Epithelial cell of proximal tubule (primary cell): ENCODE data around the gene UTP20. TPM values are rescaled to one million over a fixed set of nuclear protein-coding genes. Genes with fewer than 3 reads are reported as not detected.
A peak's percentile ranks its signal among the peaks of the same experiment; 100 is the strongest.

Experiments used
- DNase-seq: peaks from one replicate; pipeline ENCODE4 v3.0.0-alpha.2; 2011; ENCODE audit warnings: low read depth
- H3K4me3 ChIP-seq: 2 replicates; pipeline ENCODE4 v1.5.1; 2011; ENCODE audit warnings: low read depth, mild to moderate bottlenecking, low read length
- CTCF ChIP-seq: conservative IDR thresholded peaks from 2 replicates; pipeline ENCODE4 v1.5.1; 2012; ENCODE audit warnings: low read depth, mild to moderate bottlenecking, low read length
- total RNA-seq: library from RNA; depleted of rRNA; stranded (reverse); fragments of >200 nt; gene quantifications from 2 replicates; pipeline ENCODE4 v1.2.3, GENCODE V29; 2015

The UTP20 gene
- 15.6 and 22.3 TPM in 2 replicates for total RNA-seq

DNA sequence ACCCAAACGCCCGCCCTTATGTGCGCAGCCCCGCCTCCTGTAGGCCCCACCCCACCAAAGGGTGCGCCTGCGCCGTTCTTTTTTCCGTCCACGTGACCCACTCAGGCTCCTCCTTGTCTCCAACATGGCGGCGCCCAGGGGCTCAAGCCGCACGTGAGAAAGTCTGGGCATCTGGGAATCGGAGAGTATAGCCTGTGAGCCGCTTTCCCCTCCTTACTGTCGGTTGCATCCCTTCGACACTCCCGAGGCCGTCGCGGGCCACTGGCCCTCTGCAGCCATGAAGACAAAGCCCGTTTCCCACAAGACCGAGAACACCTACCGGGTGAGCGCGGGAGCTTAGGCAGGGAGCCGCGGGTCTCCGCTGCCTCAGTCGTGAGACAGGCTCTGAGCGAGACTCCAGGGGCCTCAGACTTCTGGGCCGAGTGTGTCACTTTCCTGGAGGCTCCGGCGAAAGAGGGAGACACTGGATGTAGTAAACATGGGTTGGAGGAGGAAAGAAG, at the start of gene UTP20:
Gene UTP20, plus strand, starts transcription at position 100 of the 500 bp plus-strand sequence. Its CDS starts 178 bp downstream, at position 278.
- H3K4me3 ChIP-seq = peak within 1 kb of the TSS; percentile 94
- DNase-seq = peak; percentile 44
- TF ChIP-seq CTCF = no peak

- no peak for TF ChIP-seq CTCF
- DNase-seq = peak; percentile 76
- H3K4me3 ChIP-seq = no peak overlapping the region
Observed at GRCh38 chr12:101230547-101230946, 49.4 kb upstream of the UTP20 start.

GRCh38 chr12:101231636-101232035, 48.3 kb upstream of the UTP20 start:
- no peak for DNase-seq
- no peak for TF ChIP-seq CTCF
- no peak overlapping the region for H3K4me3 ChIP-seq

GRCh38 chr12:101235686-101236085, 44.2 kb upstream of the UTP20 start:
- no peak overlapping the region for H3K4me3 ChIP-seq
- TF ChIP-seq CTCF = no peak
- no peak for DNase-seq

GRCh38 chr12:101238306-101238705, 41.6 kb upstream of the UTP20 start:
- no peak for TF ChIP-seq CTCF
- no peak overlapping the region for H3K4me3 ChIP-seq
- DNase-seq = no peak

- DNase-seq = no peak
- H3K4me3 ChIP-seq = no peak overlapping the region
- TF ChIP-seq CTCF = no peak
Observed at GRCh38 chr12:101238800-101239329, 41.0 kb upstream of the UTP20 start.

GRCh38 chr12:101243074-101243473, 36.8 kb upstream of the UTP20 start:
- no peak overlapping the region for H3K4me3 ChIP-seq
- no peak for TF ChIP-seq CTCF
- DNase-seq = no peak
